ENCODE measurements around the gene FAF1.

DNA sequence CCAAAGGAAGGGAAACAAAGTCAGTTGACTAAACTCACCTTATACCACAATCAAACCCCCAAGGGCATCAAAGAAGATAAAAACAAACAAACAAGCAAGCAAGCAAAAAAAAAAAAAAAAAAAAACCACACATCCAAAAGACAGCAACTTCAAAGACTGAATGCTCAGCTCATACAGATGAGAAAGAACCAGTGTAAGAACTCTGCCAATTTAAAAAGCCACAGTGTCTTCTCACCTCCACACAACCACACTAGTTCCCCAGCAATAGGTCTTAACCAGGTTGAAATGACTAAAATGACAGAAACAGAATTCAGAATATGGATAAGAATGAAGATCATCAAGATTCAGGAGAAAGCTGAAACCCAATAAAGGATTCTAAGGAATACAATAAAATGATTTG is 193.4 kb downstream of the FAF1 start:
- TF ChIP-seq CTCF (IDR thresholded peaks at IDR 0.05) (no peak), POLR2A (IDR thresholded peaks at IDR 0.05) (no peak)

Measured in esophagus squamous epithelium (tissue), 4 donors.